ENCODE results near the gene ENO2.

ENO2 gene

DNA sequence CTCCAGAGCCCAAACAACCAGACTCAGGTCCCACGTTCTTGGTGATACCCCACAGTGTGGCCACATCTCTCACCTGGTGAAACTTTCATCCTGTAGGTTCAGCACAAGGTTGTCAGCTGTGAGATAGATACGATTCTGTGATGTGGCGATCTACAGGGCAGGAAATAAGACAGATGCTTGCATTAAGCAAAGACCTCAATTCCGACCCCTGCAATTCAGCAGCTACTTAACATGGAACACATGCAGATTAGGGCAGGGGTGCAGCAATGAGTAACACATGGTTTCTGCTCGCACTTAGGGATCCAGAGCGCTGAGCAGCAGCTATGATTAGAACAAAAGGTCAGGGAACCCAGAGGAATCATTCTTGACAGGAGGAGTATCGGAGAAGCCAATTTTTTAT lies 52.0 kb downstream of the ENO2 start:
- Mint-ChIP-seq H3K9me3 (no peaks in the 10 kb centered on the region), H3K27me3 (no peaks in the 10 kb centered on the region), H3K27ac (peak overlapping the region; percentile 82), H3K4me1 (peaks cover 48 to 78% of the 10 kb centered on the region in 2 donors), H3K4me3 (no peak overlapping the region), H3K36me3 (peaks cover 43 to 60% of the 10 kb centered on the region in 2 donors)
- ATAC-seq (replicated peaks) (no peak), DNase-seq (no peak)

DNA sequence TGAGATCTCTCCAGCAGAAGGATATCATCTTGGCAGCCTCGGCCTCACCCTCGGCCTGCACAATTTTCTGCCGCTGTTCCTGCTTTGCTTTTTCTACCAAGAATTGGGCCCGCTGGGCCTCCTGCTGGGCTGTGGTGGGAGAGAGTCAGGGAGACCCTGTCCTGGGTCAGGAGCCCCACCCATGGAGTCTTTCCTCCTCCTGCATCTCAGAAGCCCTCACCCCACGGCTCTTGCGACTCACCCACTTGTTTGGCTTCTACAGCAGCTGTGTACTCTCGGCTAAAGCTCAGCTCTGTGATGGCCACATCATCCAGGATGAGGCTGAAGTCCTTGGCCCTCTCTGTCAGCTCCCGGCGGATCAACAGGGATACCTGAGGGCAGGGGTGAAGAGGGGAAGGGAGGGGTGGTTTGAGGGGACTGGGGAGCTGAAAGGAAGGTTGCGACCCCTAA lies 53.3 kb downstream of the ENO2 start:
- no peak overlapping the region for H3K4me3 Mint-ChIP-seq

GRCh38 chr12:6968426-6968825 lies 54.0 kb downstream of the ENO2 start:
- DNase-seq (no peak), ATAC-seq (replicated peaks) (no peak)
- Mint-ChIP-seq H3K9me3 (no peaks in the 10 kb centered on the region), H3K36me3 (peaks cover 40 to 62% of the 10 kb centered on the region in 2 donors), H3K4me1 (peaks cover 35 to 78% of the 10 kb centered on the region in 2 donors), H3K27ac (peak overlapping the region; percentile 100), H3K27me3 (no peaks in the 10 kb centered on the region), H3K4me3 (peak overlapping the region; percentile 96 to 100)

More for the DNA sequence above, 53.3 kb downstream of the ENO2 start:
- peaks cover 37 to 77% of the 10 kb centered on the region in 2 donors for H3K4me1 Mint-ChIP-seq
- DNase-seq (no peak), ATAC-seq (replicated peaks) (no peak)
- no peaks in the 10 kb centered on the region for H3K27me3 Mint-ChIP-seq
- no peak overlapping the region for H3K27ac Mint-ChIP-seq
- peaks cover 39 to 61% of the 10 kb centered on the region in 2 donors for H3K36me3 Mint-ChIP-seq
- no peaks in the 10 kb centered on the region for H3K9me3 Mint-ChIP-seq

- peaks cover 36 to 77% of the 10 kb centered on the region in 2 donors for H3K4me1 Mint-ChIP-seq
- H3K36me3 Mint-ChIP-seq: peaks cover 42 to 69% of the 10 kb centered on the region in 2 donors
- H3K4me3 Mint-ChIP-seq: peak overlapping the region; percentile 96 to 100
- DNase-seq (no peak), ATAC-seq (replicated peaks) (peak; percentile 33 to 38)
- no peaks in the 10 kb centered on the region for H3K9me3 Mint-ChIP-seq
- no peaks in the 10 kb centered on the region for H3K27me3 Mint-ChIP-seq
- H3K27ac Mint-ChIP-seq: peak overlapping the region; percentile 100
Measured at GRCh38 chr12:6970096-6970527, 55.7 kb downstream of the ENO2 start.
